Ishikawa (cell line): ENCODE results near the gene SLC25A3.

Experiments
- CEBPB ChIP-seq: IDR thresholded peaks from 2 replicates; pipeline ENCODE4 v1.6.1; 2012
- CREB1 ChIP-seq: IDR thresholded peaks from 2 replicates; pipeline ENCODE4 v1.6.1; 2012; ENCODE audit warnings: low read depth
- FOXM1 ChIP-seq: IDR thresholded peaks from 2 replicates; pipeline ENCODE4 v1.6.1; 2012; ENCODE audit warnings: low read depth, borderline replicate concordance
- MAX ChIP-seq: IDR thresholded peaks from 2 replicates; pipeline ENCODE4 v1.6.1; 2012
- NFIC ChIP-seq: IDR thresholded peaks from 2 replicates; pipeline ENCODE4 v1.6.1; 2012
- RAD21 ChIP-seq: IDR thresholded peaks from 2 replicates; pipeline ENCODE4 v1.6.1; 2012; ENCODE audit warnings: low read depth
- TAF1 ChIP-seq: IDR thresholded peaks from 2 replicates; pipeline ENCODE4 v1.6.1; 2012; ENCODE audit warnings: low read depth, mild to moderate bottlenecking
- TCF12 ChIP-seq: IDR thresholded peaks from 2 replicates; pipeline ENCODE4 v1.6.1; 2012; ENCODE audit warnings: low read depth
- USF1 ChIP-seq: IDR thresholded peaks from 2 replicates; pipeline ENCODE4 v1.6.1; 2012

GRCh38 chr12:98638009-98638408 lies 44.5 kb downstream of the SLC25A3 start:
- TF ChIP-seq FOXM1 (no peak), RAD21 (no peak), TAF1 (no peak), USF1 (no peak), CEBPB (no peak), TCF12 (no peak), MAX (no peak), CREB1 (no peak), NFIC (no peak)
